Progenitor cell of endocrine pancreas (in vitro differentiated cells): ENCODE data around the gene PDIA6. TPM values are rescaled to one million over a fixed set of nuclear protein-coding genes. Genes with fewer than 3 reads are reported as not detected.

Experiments used
- DNase-seq: peaks from one replicate; pipeline ENCODE4 v3.0.0; 2021; ENCODE audit warnings: low spot score; ENCODE audit not compliant: unreplicated experiment
- H3K27ac Mint-ChIP-seq: 2 replicates; pipeline ENCODE4 v1.8.0; 2021; ENCODE audit warnings: mild to moderate bottlenecking, moderate library complexity, mixed read lengths
- H3K27me3 Mint-ChIP-seq: 2 replicates; pipeline ENCODE4 v1.8.0; 2021; ENCODE audit warnings: mixed read lengths
- H3K36me3 Mint-ChIP-seq: 2 replicates; pipeline ENCODE4 v1.8.0; 2022; ENCODE audit warnings: mixed read lengths; ENCODE audit not compliant: insufficient read depth
- H3K4me1 Mint-ChIP-seq: 2 replicates; pipeline ENCODE4 v1.8.0; 2021; ENCODE audit warnings: low read depth, mixed read lengths
- H3K4me3 Mint-ChIP-seq: 2 replicates; pipeline ENCODE4 v1.8.0; 2021; ENCODE audit warnings: low read depth, mild to moderate bottlenecking, moderate library complexity, mixed read lengths
- H3K9me3 Mint-ChIP-seq: 2 replicates; pipeline ENCODE4 v1.8.0; 2021; ENCODE audit warnings: low read depth, mixed read lengths
- CTCF ChIP-seq: fragments of 200-600 bp; sonication (generic); IDR thresholded peaks from one replicate; pipeline ENCODE4 v1.5.0; 2021; ENCODE audit warnings: antibody characterized with exemption, mild to moderate bottlenecking; ENCODE audit not compliant: unreplicated experiment
- total RNA-seq: library from RNA; stranded (reverse); gene quantifications from 2 replicates; pipeline ENCODE4 v1.2.1, GENCODE V29; 2021

Gene PDIA6
- total RNA-seq, 1 donor from 2014 or later, result 249 TPM

GRCh38 chr2:10740226-10740625 is 72.4 kb downstream of the PDIA6 start:
- Mint-ChIP-seq H3K36me3 (no peaks in the 10 kb centered on the region), H3K9me3 (no peaks in the 10 kb centered on the region), H3K27me3 (peaks cover 2% of the 10 kb centered on the region), H3K27ac (no peak overlapping the region), H3K4me1 (peaks cover 2% of the 10 kb centered on the region), H3K4me3 (no peak overlapping the region)
- DNase-seq, result no peak
- no peak for TF ChIP-seq CTCF

GRCh38 chr2:10738192-10738591 is 74.4 kb downstream of the PDIA6 start:
- no peak overlapping the region for H3K27ac Mint-ChIP-seq
- no peak for TF ChIP-seq CTCF
- DNase-seq, result no peak
- no peak overlapping the region for H3K4me3 Mint-ChIP-seq
- no peaks in the 10 kb centered on the region for H3K9me3 Mint-ChIP-seq
- H3K4me1 Mint-ChIP-seq, result peaks cover 5% of the 10 kb centered on the region
- peaks cover 9% of the 10 kb centered on the region for H3K27me3 Mint-ChIP-seq
- H3K36me3 Mint-ChIP-seq, result no peaks in the 10 kb centered on the region

GRCh38 chr2:10733980-10734379 is 78.6 kb downstream of the PDIA6 start:
- peaks cover 5% of the 10 kb centered on the region for H3K4me1 Mint-ChIP-seq

GRCh38 chr2:10733566-10733925 is 79.0 kb downstream of the PDIA6 start:
- Mint-ChIP-seq H3K4me3 (no peak overlapping the region), H3K4me1 (peaks cover 5% of the 10 kb centered on the region), H3K27me3 (peaks cover 12% of the 10 kb centered on the region), H3K27ac (no peak overlapping the region), H3K36me3 (no peaks in the 10 kb centered on the region), H3K9me3 (no peaks in the 10 kb centered on the region)
- TF ChIP-seq CTCF, result no peak
- no peak for DNase-seq

More at GRCh38 chr2:10733980-10734379, 78.6 kb downstream of the PDIA6 start:
- DNase-seq, result no peak
- TF ChIP-seq CTCF, result no peak
- H3K4me3 Mint-ChIP-seq, result no peak overlapping the region
- H3K36me3 Mint-ChIP-seq, result no peaks in the 10 kb centered on the region
- H3K9me3 Mint-ChIP-seq, result no peaks in the 10 kb centered on the region
- H3K27me3 Mint-ChIP-seq, result peaks cover 12% of the 10 kb centered on the region
- no peak overlapping the region for H3K27ac Mint-ChIP-seq

Other genes starting within 250 kb of the PDIA6 start
- 24.3 and 25.3 TPM in 2 replicates for gene NOL10, start 122.8 kb downstream of the PDIA6 start, total RNA-seq
- gene ATP6V1C2, start 91.2 kb downstream of the PDIA6 start, total RNA-seq, result 0.19 and 0.36 TPM in 2 replicates
- 0.55 and 0.71 TPM in 2 replicates for gene KCNF1, start 99.1 kb upstream of the PDIA6 start, total RNA-seq